ENCODE measurements around the gene WT1.
"Not testable (repeated sequence)": the region's sequence is repeated elsewhere in the genome, so short reads cannot be mapped to it uniquely, and the experiment has no call there.

Gene WT1

DNA sequence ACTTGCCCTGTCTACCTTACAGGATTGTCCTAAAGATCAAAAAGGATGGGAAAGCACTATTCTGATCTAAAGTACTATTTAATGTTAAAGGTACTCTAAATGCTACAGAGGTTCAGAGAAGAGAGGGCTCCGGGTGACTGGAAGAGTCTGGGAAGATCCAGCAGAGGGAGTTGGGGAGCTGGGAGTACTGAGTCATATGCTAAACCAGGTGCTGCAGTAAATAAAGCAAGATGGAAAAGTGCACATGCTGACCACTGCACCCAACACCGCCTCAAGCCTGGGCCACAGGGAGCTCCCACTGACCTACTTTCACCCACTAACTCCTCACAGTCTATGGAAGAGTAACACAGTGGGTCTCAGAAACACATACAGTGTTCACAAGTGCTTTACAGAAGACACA is 49.3 kb downstream of the WT1 start:
- DNase-seq, result peak; percentile 79

GRCh38 chr11:32382339-32383049 is 52.8 kb downstream of the WT1 start:
- no peak for DNase-seq

DNA sequence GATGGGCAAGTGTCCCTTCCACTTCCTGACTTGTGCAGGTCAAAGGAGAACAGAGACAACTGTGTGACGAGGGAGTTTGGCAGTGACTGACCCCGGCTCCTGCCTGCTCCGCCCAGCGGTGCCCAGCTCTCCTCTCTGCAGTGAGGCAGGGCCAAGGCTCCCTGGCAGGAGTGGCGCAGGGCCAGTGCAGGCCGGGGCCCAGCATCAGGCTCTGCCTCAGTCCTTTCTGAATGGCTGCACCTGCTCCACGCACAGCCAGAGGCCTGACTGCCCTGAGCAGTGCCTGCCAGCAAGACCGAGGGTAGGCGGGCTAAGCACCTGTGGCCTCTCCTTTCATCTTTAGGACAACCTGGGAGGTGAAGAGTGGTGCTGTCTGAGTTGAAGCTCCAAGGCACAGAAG is 54.2 kb downstream of the WT1 start:
- DNase-seq, result no peak

GRCh38 chr11:32379719-32380118 is 55.6 kb downstream of the WT1 start:
- no peak for DNase-seq

DNA sequence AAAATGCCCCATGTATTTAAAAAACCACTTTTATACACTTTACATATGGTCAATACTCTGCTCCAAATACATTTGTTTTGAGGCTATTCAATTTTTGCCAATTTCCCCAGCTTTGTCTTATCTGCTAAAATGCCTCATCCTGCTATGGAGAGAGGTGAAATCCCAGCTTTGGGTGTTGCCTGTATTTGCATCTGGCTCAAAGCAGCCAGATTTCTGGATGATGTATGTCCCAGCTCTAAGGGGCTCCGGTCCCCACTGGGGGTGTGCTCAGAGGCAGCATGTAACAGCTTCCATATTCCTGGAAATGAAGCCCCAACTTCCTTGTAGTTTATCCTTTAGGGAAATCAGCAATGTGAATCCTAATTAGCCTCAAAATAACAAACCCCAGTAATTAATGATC is 59.5 kb downstream of the WT1 start:
- DNase-seq, result no peak

DNA sequence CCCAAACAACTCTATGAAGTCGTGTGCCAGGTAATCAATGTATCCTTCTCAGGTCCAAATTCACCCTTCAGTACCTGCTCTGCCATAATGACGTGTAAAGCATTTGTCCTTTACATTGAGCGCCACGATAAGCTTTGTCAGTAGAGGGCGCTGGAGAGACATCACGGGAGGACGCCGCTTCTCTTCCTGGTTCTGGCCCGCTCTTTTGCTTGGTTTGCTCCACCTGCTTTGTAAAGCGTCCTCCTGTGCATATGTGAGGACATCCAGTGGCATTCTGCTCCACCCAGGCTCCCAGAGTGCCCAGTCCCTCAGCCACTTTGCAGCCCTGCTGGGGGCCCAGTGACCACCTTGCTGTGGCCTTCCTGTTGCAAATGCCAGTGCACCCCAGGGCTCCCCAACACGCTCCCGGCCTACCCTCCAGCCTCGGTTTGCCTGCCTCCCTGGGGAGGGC is 61.1 kb downstream of the WT1 start:
- DNase-seq, result peak; percentile 52

- not testable (repeated sequence) for DNase-seq
These were observed 65.4 kb downstream of the WT1 start for GRCh38 chr11:32369987-32370386.

DNA sequence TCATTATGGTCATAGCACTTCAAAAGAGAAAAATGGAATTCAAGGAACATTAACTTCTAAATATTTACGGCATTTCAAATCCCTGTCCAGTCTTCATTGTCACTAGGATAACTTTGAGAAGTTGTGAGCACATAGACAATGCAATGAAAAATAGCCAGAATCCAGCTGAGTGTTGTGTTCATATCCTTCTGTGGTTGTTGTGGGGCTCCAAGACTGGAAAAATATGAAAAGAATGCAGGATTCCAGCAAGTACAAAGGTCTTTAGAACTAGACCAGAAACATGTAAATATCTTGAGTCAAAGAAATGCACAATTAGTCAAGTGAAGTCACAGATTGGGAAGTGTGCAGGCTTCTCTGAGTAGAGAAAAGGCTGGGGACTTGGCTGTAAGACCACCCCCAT is 68.7 kb downstream of the WT1 start:
- DNase-seq, result no peak

GRCh38 chr11:32365192-32365591 is 70.1 kb downstream of the WT1 start:
- DNase-seq, result no peak

GRCh38 chr11:32358729-32359128 is 76.6 kb downstream of the WT1 start:
- no peak for DNase-seq

GRCh38 chr11:32353884-32354283 is 81.5 kb downstream of the WT1 start:
- DNase-seq, result no peak

- DNase-seq, result no peak
These were observed 86.8 kb downstream of the WT1 start for GRCh38 chr11:32348502-32348901.

DNA sequence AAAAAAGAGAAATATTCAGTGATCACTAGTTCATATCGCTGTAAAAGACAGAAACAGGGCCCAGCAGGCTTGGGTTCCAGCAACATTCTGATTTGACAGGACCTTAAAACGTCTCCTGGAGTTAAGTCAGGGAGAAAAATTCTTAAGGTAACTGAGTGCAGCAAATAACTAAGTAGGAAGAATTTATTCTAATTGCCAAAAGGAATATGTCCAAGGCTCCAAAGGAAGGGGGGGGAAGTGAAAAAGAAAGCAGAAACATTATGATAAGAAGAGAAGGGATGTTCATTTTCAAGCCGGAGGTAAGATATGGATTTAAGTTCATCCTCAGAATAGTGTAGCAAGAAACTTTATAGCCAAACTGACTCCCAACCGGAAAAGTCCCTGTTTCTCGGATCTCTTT is 90.4 kb downstream of the WT1 start:
- DNase-seq, result no peak

GRCh38 chr11:32343325-32344008 is 91.9 kb downstream of the WT1 start:
- no peak for DNase-seq

GRCh38 chr11:32341620-32342613 is 93.4 kb downstream of the WT1 start:
- no peak for DNase-seq

DNA sequence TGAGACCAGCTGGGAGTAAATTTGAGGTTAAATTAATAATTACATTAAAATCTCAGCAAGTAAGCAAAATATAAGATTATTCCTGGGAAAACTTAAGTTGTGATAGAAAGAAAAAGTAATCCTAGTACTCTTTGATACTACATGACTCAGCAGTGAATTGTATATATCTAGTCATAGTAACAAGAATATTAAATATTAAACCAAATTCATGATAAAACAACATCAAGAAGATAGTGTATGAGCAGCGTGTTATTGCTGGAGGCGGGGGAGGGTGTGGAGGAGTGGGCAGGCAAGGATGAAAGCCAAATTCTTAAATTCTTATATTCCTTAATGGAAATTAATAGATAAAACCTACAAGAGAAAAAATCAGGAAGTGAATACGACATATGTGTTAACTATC is 95.2 kb downstream of the WT1 start:
- no peak for DNase-seq
